DOHH2 (cell line): Measurements from ENCODE around the gene CDK16.

Source experiments
- H3F3A ChIP-seq: fragments of 200-600 bp; sonication (generic), shearing (Covaris generic); 2 replicates; pipeline ENCODE4 v1.6.0; 2016; ENCODE audit warnings: antibody characterized with exemption, mild to moderate bottlenecking; ENCODE audit not compliant: control insufficient read depth, insufficient read depth
- H3K27ac ChIP-seq: fragments of 200-600 bp; sonication (generic); 2 replicates; pipeline ENCODE4 v1.5.1; 2014; ENCODE audit warnings: low read depth, mild to moderate bottlenecking, low read length, moderate library complexity
- H3K27me3 ChIP-seq: fragments of 200-600 bp; sonication (generic); 2 replicates; pipeline ENCODE4 v1.6.1; 2014; ENCODE audit warnings: mild to moderate bottlenecking, low read length, mixed read lengths; ENCODE audit not compliant: control insufficient read depth
- H3K36me3 ChIP-seq: fragments of 200-600 bp; sonication (generic); 2 replicates; pipeline ENCODE4 v1.6.1; 2014; ENCODE audit warnings: mild to moderate bottlenecking, low read length, moderate library complexity, mixed read lengths; ENCODE audit not compliant: control insufficient read depth
- H3K4me1 ChIP-seq: fragments of 200-600 bp; sonication (generic); 2 replicates; pipeline ENCODE4 v1.6.1; 2014; ENCODE audit warnings: mild to moderate bottlenecking, low read length, mixed read lengths; ENCODE audit not compliant: control insufficient read depth
- H3K4me2 ChIP-seq: fragments of 200-600 bp; sonication (generic); 2 replicates; pipeline ENCODE4 v1.6.0; 2014; ENCODE audit warnings: mild to moderate bottlenecking, low read length, moderate library complexity
- H3K4me3 ChIP-seq: fragments of 200-600 bp; sonication (generic); 2 replicates; pipeline ENCODE4 v1.5.1; 2014; ENCODE audit warnings: mild to moderate bottlenecking, low read length, mixed read lengths
- H3K79me2 ChIP-seq: fragments of 200-600 bp; sonication (generic); 2 replicates; pipeline ENCODE4 v1.6.1; 2014; ENCODE audit warnings: mild to moderate bottlenecking, low read length, mixed read lengths; ENCODE audit not compliant: control insufficient read depth
- H3K9me2 ChIP-seq: fragments of 200-600 bp; sonication (generic); replicated peaks from 2 replicates; pipeline ENCODE4 v1.6.1; 2014; ENCODE audit warnings: mild to moderate bottlenecking, low read length, mixed read lengths; ENCODE audit not compliant: control insufficient read depth
- H3K9me3 ChIP-seq: fragments of 200-600 bp; sonication (generic); 2 replicates; pipeline ENCODE4 v1.6.1; 2014; ENCODE audit warnings: antibody characterized with exemption, low read length, mixed read lengths; ENCODE audit not compliant: control insufficient read depth, insufficient read depth
- H4K20me1 ChIP-seq: fragments of 200-600 bp; sonication (generic); 2 replicates; pipeline ENCODE4 v1.6.0; 2014; ENCODE audit warnings: low read depth, mild to moderate bottlenecking, antibody characterized with exemption, low read length, moderate library complexity; ENCODE audit not compliant: control insufficient read depth, insufficient read depth
- EZH2phosphoT487 ChIP-seq: fragments of 200-600 bp; sonication (generic); IDR thresholded peaks from 2 replicates; pipeline ENCODE4 v1.6.1; 2017; ENCODE audit warnings: borderline replicate concordance, mild to moderate bottlenecking, antibody characterized with exemption, low read length, moderate library complexity, mixed read lengths
- TF ChIP-seq, protein P1 (sequence below): fragments of 200-600 bp; sonication (generic); IDR thresholded peaks from one replicate; pipeline ENCODE4 v1.5.1; 2014; ENCODE audit warnings: antibody characterized with exemption, mild to moderate bottlenecking, low read depth, low read length; ENCODE audit not compliant: poor library complexity, severe bottlenecking

The CDK16 gene

GRCh38 chrX:47197526-47197925, 21.0 kb upstream of the CDK16 start:
- Histone ChIP-seq H3K4me3 (no peak overlapping the region), H3K9me2 (no peaks in the 10 kb centered on the region), H3K4me1 (peaks cover 30% of the 10 kb centered on the region), H3K4me2 (no peak overlapping the region), H3K27ac (no peak overlapping the region), H4K20me1 (peaks cover 4% of the 10 kb centered on the region; the same call in 1 of the 2 replicates), H3K79me2 (peaks cover 52% of the 10 kb centered on the region), H3K9me3 (no peaks in the 10 kb centered on the region), H3K27me3 (no peaks in the 10 kb centered on the region), H3K36me3 (peaks cover 84% of the 10 kb centered on the region), H3F3A (peaks cover 7% of the 10 kb centered on the region)
- no peak for TF ChIP-seq EZH2phosphoT487
- TF ChIP-seq, protein P1, sequence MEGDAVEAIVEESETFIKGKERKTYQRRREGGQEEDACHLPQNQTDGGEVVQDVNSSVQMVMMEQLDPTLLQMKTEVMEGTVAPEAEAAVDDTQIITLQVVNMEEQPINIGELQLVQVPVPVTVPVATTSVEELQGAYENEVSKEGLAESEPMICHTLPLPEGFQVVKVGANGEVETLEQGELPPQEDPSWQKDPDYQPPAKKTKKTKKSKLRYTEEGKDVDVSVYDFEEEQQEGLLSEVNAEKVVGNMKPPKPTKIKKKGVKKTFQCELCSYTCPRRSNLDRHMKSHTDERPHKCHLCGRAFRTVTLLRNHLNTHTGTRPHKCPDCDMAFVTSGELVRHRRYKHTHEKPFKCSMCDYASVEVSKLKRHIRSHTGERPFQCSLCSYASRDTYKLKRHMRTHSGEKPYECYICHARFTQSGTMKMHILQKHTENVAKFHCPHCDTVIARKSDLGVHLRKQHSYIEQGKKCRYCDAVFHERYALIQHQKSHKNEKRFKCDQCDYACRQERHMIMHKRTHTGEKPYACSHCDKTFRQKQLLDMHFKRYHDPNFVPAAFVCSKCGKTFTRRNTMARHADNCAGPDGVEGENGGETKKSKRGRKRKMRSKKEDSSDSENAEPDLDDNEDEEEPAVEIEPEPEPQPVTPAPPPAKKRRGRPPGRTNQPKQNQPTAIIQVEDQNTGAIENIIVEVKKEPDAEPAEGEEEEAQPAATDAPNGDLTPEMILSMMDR: no peak

DNA sequence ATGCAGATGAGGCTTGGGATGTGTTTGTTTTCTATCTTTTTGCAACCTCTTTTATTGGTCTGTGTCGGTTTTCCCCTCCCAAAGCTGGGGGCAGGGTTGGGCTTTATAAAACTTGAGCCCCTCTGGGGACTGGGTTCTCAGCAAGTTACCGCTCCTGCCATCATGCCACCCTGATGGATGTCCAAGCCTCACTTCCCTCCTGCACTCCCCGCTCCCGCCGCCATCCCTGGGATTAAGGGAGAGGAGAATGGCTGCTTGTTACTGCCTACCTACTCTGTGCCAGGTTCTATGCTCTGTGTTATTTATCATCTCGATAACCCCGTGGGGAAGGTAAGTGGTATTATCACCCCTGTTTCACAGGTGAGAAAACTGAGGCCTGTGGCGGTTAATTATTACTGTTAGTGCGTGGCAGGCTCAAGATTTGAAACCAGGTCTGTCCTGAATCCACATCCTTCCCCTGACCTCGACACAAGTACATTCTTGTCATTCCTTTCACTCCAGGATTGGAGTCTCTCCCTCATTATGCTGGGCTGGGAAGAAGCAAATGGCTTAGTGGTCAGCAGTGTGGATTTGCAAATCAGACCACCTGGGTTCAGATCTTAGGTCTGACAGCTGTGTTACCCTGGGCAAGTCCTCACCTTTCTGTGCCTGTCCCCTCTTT, 20.3 kb upstream of the CDK16 start:
- Histone ChIP-seq H3K9me2 (no peaks in the 10 kb centered on the region), H3K4me1 (peaks cover 23% of the 10 kb centered on the region), H3K4me2 (no peak overlapping the region), H3K36me3 (peaks cover 90% of the 10 kb centered on the region), H3F3A (peaks cover 1% of the 10 kb centered on the region; the same call in 1 of the 2 replicates), H3K27me3 (no peaks in the 10 kb centered on the region), H3K27ac (no peak overlapping the region), H4K20me1 (peaks cover 4% of the 10 kb centered on the region; the same call in 1 of the 2 replicates), H3K79me2 (peaks cover 52% of the 10 kb centered on the region), H3K9me3 (no peaks in the 10 kb centered on the region), H3K4me3 (no peak overlapping the region)
- TF ChIP-seq EZH2phosphoT487: no peak
- TF ChIP-seq, protein P1: no peak

DNA sequence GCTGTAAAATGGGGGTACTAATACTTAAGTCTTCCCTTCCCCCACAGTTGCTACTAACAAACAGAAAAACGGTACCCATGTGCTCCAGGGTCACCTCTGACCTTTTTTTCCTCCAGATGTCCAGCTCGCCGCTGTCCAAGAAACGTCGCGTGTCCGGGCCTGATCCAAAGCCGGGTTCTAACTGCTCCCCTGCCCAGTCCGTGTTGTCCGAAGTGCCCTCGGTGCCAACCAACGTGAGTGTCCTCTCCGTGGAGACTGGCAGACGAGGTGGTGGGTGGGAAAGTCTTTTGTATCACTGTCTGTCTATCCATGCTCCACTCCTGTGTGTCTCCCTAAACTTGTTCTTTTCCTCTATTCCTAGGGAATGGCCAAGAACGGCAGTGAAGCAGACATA, 19.8 kb upstream of the CDK16 start:
- H3F3A ChIP-seq: no peaks in the 10 kb centered on the region
- peaks cover 51% of the 10 kb centered on the region for H3K79me2 ChIP-seq
- H3K4me3 ChIP-seq: no peak overlapping the region
- H3K4me1 ChIP-seq: peaks cover 21% of the 10 kb centered on the region
- H3K36me3 ChIP-seq: peaks cover 94% of the 10 kb centered on the region
- no peak overlapping the region for H3K27ac ChIP-seq
- TF ChIP-seq, protein P1: no peak
- no peak for TF ChIP-seq EZH2phosphoT487
- H3K9me2 ChIP-seq: no peaks in the 10 kb centered on the region
- H3K27me3 ChIP-seq: no peaks in the 10 kb centered on the region
- peaks cover 4% of the 10 kb centered on the region; the same call in 1 of the 2 replicates for H4K20me1 ChIP-seq
- H3K4me2 ChIP-seq: no peak overlapping the region
- no peaks in the 10 kb centered on the region for H3K9me3 ChIP-seq
